Daoy (cell line): ENCODE data around the gene DYNLT3. TPM values are rescaled to one million over a fixed set of nuclear protein-coding genes. Genes with fewer than 3 reads are reported as not detected.

Experiments
- total RNA-seq: library from RNA; depleted of rRNA; stranded (reverse); fragments of >200 nt; shearing (Covaris generic); gene quantifications from 2 replicates; pipeline ENCODE4 v1.2.3, GENCODE V29; 2014; rRNA removed

Gene DYNLT3
- total RNA-seq, 1 experiment from 2014 or later: 22.8 TPM

Other genes starting within 250 kb of the DYNLT3 start
- 1.7 and 2.0 TPM in 2 replicates for gene XK, start 161.8 kb downstream of the DYNLT3 start, total RNA-seq
- 0.23 TPM in 1 of 2 replicates, not detected in the other for gene CYBB, start 67.5 kb downstream of the DYNLT3 start, total RNA-seq
- gene SYTL5, start 159.0 kb upstream of the DYNLT3 start, total RNA-seq: 0.24 and 0.29 TPM in 2 replicates